ENCODE data around the gene STXBP5. TPM values are rescaled to one million over a fixed set of nuclear protein-coding genes. Genes with fewer than 3 reads are reported as not detected.

Gene STXBP5
- total and polyA plus RNA-seq, 5 experiments from 2014 or later = 2.9 to 37.6 (median 11.2) TPM

DNA sequence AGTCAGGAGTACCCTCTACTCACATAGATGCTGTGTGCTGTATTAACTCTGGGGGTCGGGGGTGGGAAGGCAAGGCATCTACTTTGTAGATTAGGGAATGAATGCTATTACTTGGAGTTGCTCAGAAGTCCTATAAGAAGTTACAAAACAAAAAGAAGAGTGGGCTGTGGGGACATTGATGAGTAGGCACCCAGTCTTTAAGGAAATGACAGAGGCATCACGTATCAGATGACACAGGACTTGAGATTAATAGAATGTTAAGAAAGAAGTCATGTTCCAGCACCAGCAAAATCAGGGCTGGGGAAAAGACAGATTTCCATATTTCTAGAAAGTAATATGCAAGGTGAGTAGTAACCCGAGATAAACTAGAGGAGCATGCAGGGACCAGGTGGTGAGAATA, 19.0 kb upstream of the STXBP5 start:
- no peaks in the 10 kb centered on the region for H3K9me3 Mint-ChIP-seq
- H3K27ac Mint-ChIP-seq = no peak overlapping the region
- H3K4me1 Mint-ChIP-seq = no peaks in the 10 kb centered on the region
- POLR2A ChIA-PET = no interaction called here
- DNase-seq (no peak), ATAC-seq (no peak)
- H3K36me3 Mint-ChIP-seq = peaks cover 0 to 1% (median 0%) of the 10 kb centered on the region in 3 donors
- H3K4me3 Mint-ChIP-seq = peak overlapping the region in 1 of 10 donors; percentile 25
- peaks cover 0 to 5% (median 3%) of the 10 kb centered on the region in 5 donors for H3K27me3 Mint-ChIP-seq

DNA sequence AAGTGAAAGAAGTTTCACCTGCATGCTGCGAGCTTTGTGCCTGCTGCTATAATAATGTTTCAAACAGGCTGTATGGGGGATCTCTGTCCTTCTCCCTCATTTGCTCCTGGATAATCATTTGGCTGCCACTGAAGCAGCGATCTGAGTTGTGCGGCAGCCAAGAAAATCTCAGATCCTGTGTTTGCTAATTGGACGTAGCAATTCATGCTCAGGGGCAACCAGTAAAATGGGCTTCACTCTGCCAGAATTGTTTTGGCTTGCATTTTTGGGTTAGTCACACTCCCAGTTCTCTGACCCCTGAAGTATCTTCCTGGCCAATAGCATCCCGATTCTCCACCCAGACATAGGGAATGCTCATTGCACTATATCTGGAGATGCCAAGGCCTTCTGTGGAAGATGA, 13.7 kb upstream of the STXBP5 start:
- DNase-seq = no peak
- H3K9me3 Mint-ChIP-seq = no peaks in the 10 kb centered on the region
- no peak overlapping the region for H3K4me3 Mint-ChIP-seq
- H3K36me3 Mint-ChIP-seq = no peaks in the 10 kb centered on the region
- no peak for ATAC-seq
- peaks cover 5 to 13% (median 11%) of the 10 kb centered on the region in 4 donors for H3K4me1 Mint-ChIP-seq
- H3K27ac Mint-ChIP-seq = no peak overlapping the region
- POLR2A ChIA-PET = no interaction called here
- H3K27me3 Mint-ChIP-seq = peaks cover 0 to 3% (median under 1%) of the 10 kb centered on the region in 5 donors

DNA sequence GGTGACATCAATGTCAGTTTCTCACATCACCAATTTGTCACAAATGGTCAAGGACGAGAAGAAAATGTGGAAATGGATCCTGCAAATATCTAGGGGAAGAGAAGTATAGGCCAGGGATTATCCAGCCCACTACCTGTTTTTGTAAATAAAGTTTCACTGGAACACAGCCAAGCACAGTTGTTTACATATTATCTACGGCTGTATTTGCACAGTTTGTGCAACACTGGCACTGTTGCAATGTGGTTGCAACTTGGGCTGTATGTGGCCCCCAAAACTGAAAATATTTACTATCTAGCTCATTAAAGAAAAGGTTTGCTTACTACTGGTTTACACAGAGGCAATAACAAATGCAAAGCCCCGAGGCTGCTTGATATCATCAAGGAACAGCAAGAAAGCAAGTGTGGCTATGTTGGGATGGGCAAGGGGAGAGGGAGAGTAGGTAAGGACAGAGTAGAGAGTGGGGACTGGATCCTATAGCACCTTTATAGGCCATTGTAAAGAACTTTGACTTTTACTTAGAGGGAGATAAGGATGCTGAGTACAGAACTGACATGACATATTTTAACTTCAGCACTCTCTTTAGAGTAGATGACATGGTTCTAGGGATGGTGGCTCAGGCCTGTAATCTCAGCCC, 11.8 kb upstream of the STXBP5 start:
- no peak overlapping the region for H3K27ac Mint-ChIP-seq
- H3K9me3 Mint-ChIP-seq = no peaks in the 10 kb centered on the region
- H3K4me1 Mint-ChIP-seq = peaks cover 6 to 17% (median 13%) of the 10 kb centered on the region in 4 donors
- DNase-seq (no peak), ATAC-seq (no peak)
- H3K36me3 Mint-ChIP-seq = no peaks in the 10 kb centered on the region
- no peak overlapping the region for H3K4me3 Mint-ChIP-seq
- POLR2A ChIA-PET = no interaction called here
- peaks cover 0 to 3% (median 0%) of the 10 kb centered on the region in 5 donors for H3K27me3 Mint-ChIP-seq

DNA sequence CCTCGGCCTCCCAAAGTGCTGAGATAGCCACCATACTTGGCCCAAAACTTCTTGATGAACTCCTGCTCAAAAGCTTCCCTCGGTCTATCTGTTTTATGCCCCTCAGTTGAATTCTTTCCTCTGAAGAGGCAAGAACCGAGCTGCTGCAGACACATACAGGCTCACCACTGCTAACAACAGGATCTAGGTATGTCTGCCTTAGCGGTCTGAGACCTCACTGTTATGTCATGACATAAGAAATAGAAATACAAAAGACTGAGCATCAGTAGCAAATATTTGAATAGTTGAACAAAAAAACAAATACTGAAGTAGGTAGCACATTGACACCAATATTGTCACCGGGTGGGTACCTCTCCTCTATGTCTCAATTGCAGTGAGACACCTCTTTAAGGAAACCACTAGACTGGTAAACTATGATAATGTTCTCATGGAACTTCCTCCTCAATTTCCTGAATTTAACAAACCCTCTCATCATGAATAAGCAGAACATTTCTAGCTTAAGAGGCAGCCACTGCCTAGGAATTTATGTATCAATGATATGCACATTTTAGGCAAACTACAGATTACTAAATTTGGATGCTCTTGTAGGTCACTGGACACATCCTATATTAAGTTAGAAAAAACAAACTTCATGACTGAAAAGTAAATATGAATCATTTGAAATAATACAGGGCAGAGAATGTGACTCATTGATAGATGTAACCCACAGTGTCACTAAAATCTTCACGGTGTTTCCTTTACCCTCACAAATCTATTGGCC, 9.4 kb upstream of the STXBP5 start:
- H3K4me1 Mint-ChIP-seq = peaks cover 8 to 17% (median 13%) of the 10 kb centered on the region in 4 donors
- no peaks in the 10 kb centered on the region for H3K9me3 Mint-ChIP-seq
- POLR2A ChIA-PET = no interaction called here
- peak overlapping the region in 5 of 10 donors; percentile 6 to 64 (median 24) for H3K27ac Mint-ChIP-seq
- no peaks in the 10 kb centered on the region for H3K36me3 Mint-ChIP-seq
- H3K4me3 Mint-ChIP-seq = no peak overlapping the region
- DNase-seq (no peak), ATAC-seq (peak in 1 of 2 donors; percentile 23)
- no peaks in the 10 kb centered on the region for H3K27me3 Mint-ChIP-seq

DNA sequence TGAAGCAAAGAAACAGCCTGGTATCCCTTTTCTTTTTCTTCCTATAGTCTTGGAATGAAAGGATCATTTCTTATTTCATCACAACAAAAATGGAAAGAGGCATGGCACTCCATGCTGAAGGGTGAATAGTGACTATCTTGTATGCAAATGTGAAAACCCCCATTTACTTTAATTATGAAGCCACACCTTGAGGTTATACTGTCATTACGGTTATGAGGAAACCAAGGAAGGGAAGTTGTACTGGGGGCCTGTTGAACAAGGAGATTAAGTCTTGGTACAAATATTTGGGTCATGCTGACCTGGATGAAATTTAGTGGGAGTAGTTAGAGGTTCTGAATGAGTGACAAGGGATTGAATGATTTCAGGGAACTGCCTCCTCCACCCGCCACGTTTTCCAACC, 8.7 kb upstream of the STXBP5 start:
- Mint-ChIP-seq H3K4me3 (no peak overlapping the region), H3K36me3 (no peaks in the 10 kb centered on the region), H3K4me1 (peaks cover 8 to 17% (median 13%) of the 10 kb centered on the region in 4 donors), H3K9me3 (no peaks in the 10 kb centered on the region), H3K27ac (peak overlapping the region in 1 of 10 donors; percentile 62), H3K27me3 (no peaks in the 10 kb centered on the region)
- no peak for DNase-seq
- ATAC-seq = no peak
- POLR2A ChIA-PET = no interaction called here

DNA sequence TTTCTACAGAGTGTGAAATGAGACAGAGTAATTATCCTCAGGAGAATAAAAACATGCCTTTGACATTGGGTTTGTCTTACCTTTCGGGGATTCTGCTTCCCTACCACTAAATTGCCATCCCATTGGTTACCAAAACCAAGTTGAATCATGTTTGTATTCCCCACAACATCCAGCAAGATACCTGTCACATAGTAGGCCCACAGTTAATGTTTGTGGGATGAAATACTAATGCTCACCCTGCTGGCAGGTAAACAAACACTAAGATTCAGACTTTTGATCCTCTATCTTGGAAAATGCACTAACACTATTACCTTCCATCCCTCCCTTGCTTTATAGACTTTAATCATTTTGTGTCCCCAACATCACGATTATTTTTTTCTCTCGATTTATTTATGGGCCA, 8.2 kb upstream of the STXBP5 start:
- no peak for DNase-seq
- H3K27me3 Mint-ChIP-seq = no peaks in the 10 kb centered on the region
- no peak overlapping the region for H3K4me3 Mint-ChIP-seq
- peak overlapping the region in 1 of 10 donors; percentile 7 for H3K27ac Mint-ChIP-seq
- no peaks in the 10 kb centered on the region for H3K36me3 Mint-ChIP-seq
- no peak for ATAC-seq
- peaks cover 8 to 17% (median 13%) of the 10 kb centered on the region in 4 donors for H3K4me1 Mint-ChIP-seq
- POLR2A ChIA-PET = no interaction called here
- no peaks in the 10 kb centered on the region for H3K9me3 Mint-ChIP-seq

DNA sequence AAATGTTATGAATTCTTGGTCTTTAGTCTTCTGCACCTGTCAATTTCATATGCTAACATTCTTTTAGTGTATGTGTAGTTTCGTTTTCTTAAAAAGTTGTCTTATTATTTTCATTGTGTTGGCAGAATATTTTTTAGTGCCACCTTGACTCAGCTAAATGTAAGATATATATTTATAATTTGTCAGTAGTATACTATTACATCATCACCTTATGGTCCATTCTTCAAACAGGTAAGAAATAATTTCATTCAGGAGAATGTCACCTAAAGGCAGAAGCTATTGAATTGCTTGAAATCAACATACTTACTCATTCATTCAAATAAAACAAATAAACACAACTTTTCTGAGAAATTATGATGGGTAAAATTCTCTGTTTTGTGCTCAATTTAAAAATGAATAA, 3.5 kb upstream of the STXBP5 start:
- H3K4me1 Mint-ChIP-seq = peaks cover 9 to 23% (median 12%) of the 10 kb centered on the region in 4 donors
- H3K36me3 Mint-ChIP-seq = peaks cover 0 to 4% (median 0%) of the 10 kb centered on the region in 3 donors
- ATAC-seq (no peak), DNase-seq (no peak)
- no peak overlapping the region for H3K27ac Mint-ChIP-seq
- H3K9me3 Mint-ChIP-seq = no peaks in the 10 kb centered on the region
- no peaks in the 10 kb centered on the region for H3K27me3 Mint-ChIP-seq
- H3K4me3 Mint-ChIP-seq = no peak overlapping the region
- POLR2A ChIA-PET = no interaction called here

DNA sequence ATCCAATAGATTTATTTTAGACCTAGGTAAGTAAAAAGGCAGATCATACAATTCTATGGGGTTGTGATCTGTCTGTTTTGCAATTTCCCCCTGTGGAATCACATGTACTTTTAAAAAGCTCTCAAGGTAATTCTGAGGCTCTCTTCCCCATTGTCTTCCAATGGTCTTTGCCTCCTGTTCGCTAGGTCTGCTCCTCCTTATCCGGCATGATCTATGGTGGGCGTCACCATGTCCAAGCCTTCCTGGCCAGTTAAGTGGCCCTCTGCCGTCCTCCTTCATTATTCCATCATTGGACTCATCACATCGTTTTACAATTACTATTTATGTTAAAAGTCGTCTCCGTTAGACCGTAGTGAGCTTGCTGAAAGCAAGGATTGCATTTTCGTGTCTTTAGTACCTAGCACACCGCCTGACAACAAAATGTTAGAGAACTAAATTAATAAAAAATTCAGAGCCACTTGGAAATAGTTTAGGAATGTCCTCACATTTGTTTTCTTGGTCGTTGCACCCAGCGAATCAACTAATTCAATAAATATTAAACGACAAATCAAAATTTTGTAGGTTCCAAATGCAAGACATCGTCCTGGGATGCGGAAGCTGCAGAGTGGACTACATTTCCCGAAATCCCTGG, 2.2 kb upstream of the STXBP5 start:
- Mint-ChIP-seq H3K4me3 (peak overlapping the region; percentile 93 to 100 (median 98)), H3K4me1 (peaks cover 13 to 32% (median 18%) of the 10 kb centered on the region in 4 donors), H3K27ac (peak overlapping the region; percentile 95 to 100 (median 98)), H3K36me3 (peaks cover 0 to 4% (median 0%) of the 10 kb centered on the region in 3 donors), H3K27me3 (no peaks in the 10 kb centered on the region), H3K9me3 (no peaks in the 10 kb centered on the region)
- DNase-seq (peak in 1 of 10 donors; percentile 15), ATAC-seq (no peak)
- POLR2A ChIA-PET = interaction anchor here (0.7 to 2.1 kb wide), 5 partner anchors 17 to 1467 kb away, joined by 3 to 9 read pairs (median 3); partner anchors contain the start of genes EPM2A and FBXO30

DNA sequence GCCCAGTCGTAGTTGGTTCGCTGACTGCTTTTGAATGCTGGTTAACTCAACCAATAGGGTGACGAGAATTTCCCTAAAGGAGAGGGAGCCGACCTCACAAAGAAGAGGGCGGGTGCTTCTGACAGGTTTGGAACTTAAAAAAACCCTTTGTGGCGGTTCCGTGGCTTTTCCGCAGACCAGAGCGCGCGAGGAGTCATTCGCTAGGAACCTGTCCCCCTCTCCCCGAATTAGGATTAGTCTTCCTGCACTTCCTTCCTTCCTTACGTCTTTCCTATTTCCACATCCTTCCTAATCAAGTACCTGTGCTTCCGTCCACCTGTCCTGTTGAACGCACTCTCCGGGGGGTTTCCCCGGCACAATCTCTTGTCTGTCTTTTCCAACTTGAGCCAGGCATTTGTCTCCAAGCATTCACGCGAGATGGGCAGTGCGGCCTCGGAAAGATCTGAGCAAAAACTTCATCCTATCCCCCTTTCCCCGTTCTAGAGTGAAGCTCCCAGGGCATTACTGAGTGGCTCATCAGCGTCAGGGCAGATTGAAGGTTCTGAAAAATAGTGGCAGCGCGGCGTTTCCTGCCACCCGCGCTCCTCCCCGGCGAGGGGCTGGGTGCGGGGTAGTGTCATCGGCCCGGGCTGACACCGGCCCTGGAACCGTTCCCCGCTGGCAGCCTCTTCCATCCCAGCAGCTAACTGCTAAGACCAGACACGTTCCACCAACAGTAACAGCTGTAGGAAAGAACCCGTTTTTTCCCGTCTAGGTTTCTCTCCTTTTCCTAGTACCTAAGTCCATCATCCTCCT, 1.5 kb upstream of the STXBP5 start:
- Mint-ChIP-seq H3K27ac (peak overlapping the region; percentile 95 to 100 (median 98)), H3K27me3 (no peaks in the 10 kb centered on the region), H3K9me3 (no peaks in the 10 kb centered on the region), H3K4me3 (peak overlapping the region; percentile 93 to 100 (median 98)), H3K36me3 (peaks cover 0 to 4% (median 0%) of the 10 kb centered on the region in 3 donors), H3K4me1 (peaks cover 17 to 39% (median 24%) of the 10 kb centered on the region in 4 donors)
- peak; percentile 79 to 82 for ATAC-seq
- DNase-seq = peak; percentile 57 to 93 (median 84)
- POLR2A ChIA-PET = interaction anchor here (0.7 to 2.6 kb wide), 13 partner anchors 10 to 1468 kb away, joined by 3 to 9 read pairs (median 3); partner anchors contain the start of genes EPM2A and FBXO30

DNA sequence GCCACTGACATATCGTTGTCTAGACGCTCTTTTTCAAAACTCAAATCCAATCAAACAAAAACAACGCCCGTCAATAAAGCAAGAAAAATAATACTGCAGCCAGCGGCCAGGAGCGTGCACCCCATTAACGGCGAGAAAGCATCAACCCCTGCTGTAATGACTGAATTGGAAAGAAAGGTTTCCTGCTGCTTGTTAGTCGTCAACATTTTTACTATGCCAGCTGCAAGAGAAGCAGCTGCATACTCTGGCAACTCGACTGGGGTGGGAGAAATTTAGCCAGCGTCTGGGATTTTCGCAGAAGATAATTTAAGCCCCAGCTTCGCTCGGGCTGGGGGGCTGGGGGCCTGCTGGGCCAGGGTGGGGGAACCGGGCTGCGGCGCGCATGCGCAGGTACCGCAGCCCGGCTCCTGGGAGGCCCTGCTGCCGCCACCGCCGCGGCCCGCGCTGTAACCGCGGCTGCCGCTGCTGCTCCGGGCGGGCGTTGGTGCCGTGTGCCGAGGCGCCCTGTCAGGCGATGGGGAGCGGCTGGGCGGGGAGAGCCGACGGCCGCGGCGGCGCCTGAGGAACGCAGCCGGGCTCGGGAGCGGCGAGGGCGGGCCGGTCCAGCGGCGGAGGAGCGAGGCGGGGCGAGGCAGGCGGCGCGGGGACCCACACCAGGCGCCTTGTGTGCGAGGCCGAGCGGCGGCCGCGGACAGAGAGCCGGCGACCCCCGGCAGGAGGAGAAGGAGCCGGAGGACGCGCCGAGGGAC, 732 bp upstream of the STXBP5 start:
- Mint-ChIP-seq H3K27ac (peak overlapping the region; percentile 95 to 100 (median 98)), H3K36me3 (peaks cover 0 to 4% (median 0%) of the 10 kb centered on the region in 3 donors), H3K4me3 (peak overlapping the region; percentile 93 to 100 (median 98)), H3K4me1 (peaks cover 17 to 45% (median 26%) of the 10 kb centered on the region in 4 donors), H3K27me3 (no peaks in the 10 kb centered on the region), H3K9me3 (no peaks in the 10 kb centered on the region)
- DNase-seq (peak; percentile 60 to 85 (median 73)), ATAC-seq (peak; percentile 57 to 65)
- POLR2A ChIA-PET = interaction anchor here (0.9 to 2.6 kb wide), 12 partner anchors 10 to 1469 kb away, joined by 3 to 9 read pairs (median 4); partner anchors contain the start of genes EPM2A and FBXO30

DNA sequence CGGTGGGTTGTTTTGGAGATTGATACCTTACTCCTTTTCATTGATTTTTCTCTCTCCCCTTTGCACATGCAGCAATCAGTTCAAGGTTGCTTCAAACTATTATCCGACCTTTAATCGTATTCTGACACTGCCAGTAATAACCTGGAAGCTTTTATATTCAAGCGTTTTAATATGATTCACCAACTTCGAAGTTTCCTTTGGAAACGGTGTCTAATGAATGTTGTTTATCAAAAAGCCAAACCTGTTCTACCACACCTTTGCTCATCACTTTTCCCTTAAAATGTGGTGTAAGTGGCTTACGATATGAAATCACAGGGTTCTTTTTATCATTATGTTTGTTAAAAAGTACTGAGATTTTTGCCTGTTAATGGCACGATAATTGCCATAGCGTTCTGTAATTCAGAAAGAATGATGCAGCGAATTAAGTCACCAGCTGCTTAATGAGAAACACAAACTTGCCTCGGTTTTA, 660 bp downstream of the STXBP5 start:
- Mint-ChIP-seq H3K36me3 (peaks cover 0 to 4% (median under 1%) of the 10 kb centered on the region in 3 donors), H3K4me1 (peaks cover 19 to 55% (median 34%) of the 10 kb centered on the region in 4 donors), H3K4me3 (peak overlapping the region; percentile 84 to 96 (median 93)), H3K27ac (peak overlapping the region; percentile 86 to 95 (median 92)), H3K9me3 (no peaks in the 10 kb centered on the region), H3K27me3 (no peaks in the 10 kb centered on the region)
- no peak for ATAC-seq
- peak in 1 of 10 donors; percentile 13 for DNase-seq
- POLR2A ChIA-PET = interaction anchor here (0.7 to 2.6 kb wide), 4 partner anchors 8 to 1470 kb away, joined by 3 to 8 read pairs (median 4); partner anchors contain the start of gene EPM2A

Data from naive thymus-derived CD8-positive, alpha-beta T cell (primary cell).